SK-N-SH (cell line): ENCODE measurements around the gene CD59. TPM values are rescaled to one million over a fixed set of nuclear protein-coding genes. Genes with fewer than 3 reads are reported as not detected.
"Not testable (repeated sequence)": the region's sequence is repeated elsewhere in the genome, so short reads cannot be mapped to it uniquely, and the experiment has no call there.

Experiments used
- CTCF ChIA-PET: fragments of 300-600, 350-600 bp; formaldehyde crosslinking; extraction: SDS; loops from one replicate; lab custom pipeline; 2021; lab: Yijun Ruan, JAX
- POLR2A ChIA-PET: fragments of 350-600 bp; sonication (Branson Sonifier 250); formaldehyde crosslinking; extraction: SDS; loops from one replicate; lab custom pipeline; 2020; ENCODE audit warnings: antibody characterized with exemption, inconsistent platforms; lab: Yijun Ruan, JAX
- DNase-seq: peaks from one replicate; pipeline ENCODE4 v3.0.0; 2012
- H2AFZ ChIP-seq: fragments of 200-600 bp; sonication (generic); 2 replicates; pipeline ENCODE4 v1.8.1; 2016; ENCODE audit warnings: antibody characterized with exemption, mild to moderate bottlenecking, low read depth
- H3F3A ChIP-seq: fragments of 200-600 bp; sonication (generic); replicated peaks from 2 replicates; pipeline ENCODE3; 2016; ENCODE audit warnings: antibody characterized with exemption, mild to moderate bottlenecking; ENCODE audit not compliant: insufficient read depth
- H3K27ac ChIP-seq, 2 experiments: fragments of 200-500 bp in 1 of 2; fragments of 200-600 bp in 1 of 2; sonication (Bioruptor generic) in 1 of 2; sonication (generic), shearing (Covaris generic) in 1 of 2; 2 replicates each; pipeline versions ENCODE4 v1.5.1 to v1.6.1; 2014 to 2016; ENCODE audit warnings: low read depth in 2 of 2, inconsistent platforms in 1 of 2, low read length in 1 of 2, mild to moderate bottlenecking in 1 of 2, mixed read lengths in 1 of 2
- H3K27me3 ChIP-seq: fragments of 200-600 bp; sonication (generic), shearing (Covaris generic); 2 replicates; pipeline ENCODE4 v1.6.1; 2016; ENCODE audit warnings: mixed run types; ENCODE audit not compliant: insufficient read depth
- H3K36me3 ChIP-seq, 2 experiments: fragments of 200-500 bp in 1 of 2; fragments of 200-600 bp in 1 of 2; sonication (Bioruptor generic) in 1 of 2; sonication (generic) in 1 of 2; replicated peaks in 1 of 2; 2 replicates each; pipeline versions ENCODE3 to v1.5.1; 2014 to 2016; ENCODE audit warnings: low read length in 1 of 2, mild to moderate bottlenecking in 1 of 2; ENCODE audit not compliant: insufficient read depth in 2 of 2, control insufficient read depth in 1 of 2
- H3K4me1 ChIP-seq, 2 experiments: fragments of 200-500 bp in 1 of 2; fragments of 200-600 bp in 1 of 2; sonication (Bioruptor generic) in 1 of 2; sonication (generic), shearing (Covaris generic) in 1 of 2; 2 replicates each; pipeline versions ENCODE4 v1.5.1 to v1.6.1; 2014 to 2016; ENCODE audit warnings: low read depth in 1 of 2, low read length in 1 of 2, mixed run types in 1 of 2; ENCODE audit not compliant: insufficient read depth in 2 of 2, control insufficient read depth in 1 of 2
- H3K4me2 ChIP-seq: fragments of 200-600 bp; sonication (generic), shearing (Covaris generic); 2 replicates; pipeline ENCODE4 v1.6.1; 2017; ENCODE audit warnings: mixed run types
- H3K4me3 ChIP-seq, 2 experiments: fragments of 200-500 bp in 1 of 2; fragments of 200-600 bp in 1 of 2; sonication (Bioruptor generic) in 1 of 2; sonication (generic), shearing (Covaris generic) in 1 of 2; 2 replicates each; pipeline versions ENCODE4 v1.5.1 to v1.8.1; 2014 to 2016; ENCODE audit warnings: low read depth in 2 of 2, inconsistent platforms in 1 of 2, low read length in 1 of 2, mild to moderate bottlenecking in 1 of 2, mixed read lengths in 1 of 2, moderate library complexity in 1 of 2
- H3K79me2 ChIP-seq: fragments of 200-600 bp; sonication (generic); 2 replicates; pipeline ENCODE4 v1.8.1; 2017; ENCODE audit warnings: mild to moderate bottlenecking; ENCODE audit not compliant: insufficient read depth
- H3K9ac ChIP-seq: fragments of 200-600 bp; sonication (generic); 2 replicates; pipeline ENCODE4 v1.6.1; 2017; ENCODE audit warnings: mixed run types
- H3K9me2 ChIP-seq: fragments of 200-600 bp; sonication (generic); 2 replicates; pipeline ENCODE4 v1.6.1; 2017; ENCODE audit warnings: mixed run types
- H3K9me3 ChIP-seq: fragments of 200-600 bp; sonication (generic); 2 replicates; pipeline ENCODE4 v1.6.1; 2017; ENCODE audit warnings: mixed run types, mild to moderate bottlenecking, moderate library complexity
- H4K20me1 ChIP-seq: fragments of 200-600 bp; sonication (generic); 2 replicates; pipeline ENCODE4 v1.6.1; 2017; ENCODE audit warnings: mild to moderate bottlenecking, mixed run types; ENCODE audit not compliant: insufficient read depth
- CTCF ChIP-seq: fragments of 200-600 bp; sonication (generic); IDR thresholded peaks from 2 replicates; pipeline ENCODE4 v1.6.1; 2017; ENCODE audit warnings: antibody characterized with exemption, mild to moderate bottlenecking, moderate library complexity
- EP300 ChIP-seq, 2 experiments: IDR thresholded peaks; 2 replicates each; pipeline versions ENCODE4 v1.4.0 to v1.6.1; 2012; ENCODE audit warnings: borderline replicate concordance in 1 of 2, low read depth in 1 of 2, low read length in 1 of 2
- GABPA ChIP-seq: IDR thresholded peaks from 2 replicates; pipeline ENCODE4 v1.4.0; 2012; ENCODE audit warnings: low read depth, mild to moderate bottlenecking
- GATA2 ChIP-seq: sonication (generic); formaldehyde crosslinking; IDR thresholded peaks from 2 replicates; pipeline ENCODE4 v1.5.0; 2020; ENCODE audit warnings: mild to moderate bottlenecking, missing genetic modification reagents
- MAX ChIP-seq: IDR thresholded peaks from 2 replicates; pipeline ENCODE4 v1.4.0; 2012; ENCODE audit warnings: low read depth
- MEF2A ChIP-seq: IDR thresholded peaks from 2 replicates; pipeline ENCODE4 v1.4.0; 2012; ENCODE audit warnings: low read depth, borderline replicate concordance
- NRF1 ChIP-seq: IDR thresholded peaks from 2 replicates; pipeline ENCODE4 v1.6.1; 2012; ENCODE audit warnings: low read depth, mild to moderate bottlenecking, low read length
- PBX3 ChIP-seq: IDR thresholded peaks from 2 replicates; pipeline ENCODE4; 2012
- RXRA ChIP-seq: IDR thresholded peaks from 2 replicates; pipeline ENCODE4 v1.4.0; 2012; ENCODE audit warnings: low read depth, mild to moderate bottlenecking, borderline replicate concordance
- SMC3 ChIP-seq: IDR thresholded peaks from 2 replicates; pipeline ENCODE4 v1.6.1; 2012; ENCODE audit warnings: low read depth, low read length, improper control_type of control experiment
- TAF1 ChIP-seq: IDR thresholded peaks from 2 replicates; pipeline ENCODE4 v1.6.1; 2012; ENCODE audit warnings: low read depth, mild to moderate bottlenecking, low read length, moderate library complexity, borderline replicate concordance
- TCF12 ChIP-seq: IDR thresholded peaks from 2 replicates; pipeline ENCODE4 v1.4.0; 2012
- TEAD4 ChIP-seq: IDR thresholded peaks from 2 replicates; pipeline ENCODE4 v1.4.0; 2012; ENCODE audit warnings: mild to moderate bottlenecking, borderline replicate concordance; ENCODE audit not compliant: insufficient read depth
- USF2 ChIP-seq: fragments of 150-350 bp; IDR thresholded peaks from 2 replicates; pipeline ENCODE4 v1.6.1; 2017; ENCODE audit warnings: antibody characterized with exemption, low read length, low read depth, borderline replicate concordance
- WGBS: methylation state at CpG from one replicate; pipeline ENCODE4 v1.1.6; 2017; ENCODE audit warnings: low lambda C conversion rate; 5-methylcytosine and 5-hydroxymethylcytosine counted together
- polyA plus RNA-seq, 3 experiments: library from polyadenylated mRNA; depleted of rRNA; stranded (reverse); fragments of >200 nt; gene quantifications; 2 replicates each; pipeline ENCODE4 v1.2.3, GENCODE V29; 2012

The CD59 gene
- polyA plus RNA-seq, 1 of the 3 experiments (the other 2 are of a cell fraction) = 616 TPM

- H3K36me3 ChIP-seq = peaks cover 67 to 90% of the 10 kb centered on the region in 2 experiments
- no peaks in the 10 kb centered on the region for H3K9me2 ChIP-seq
- no peak overlapping the region for H2AFZ ChIP-seq
- no peak for TF ChIP-seq CTCF
- TF ChIP-seq USF2 = no peak
- no peak for TF ChIP-seq SMC3
- no peak for TF ChIP-seq GABPA
- no peak for TF ChIP-seq MAX
- no peak for TF ChIP-seq MEF2A
- TF ChIP-seq PBX3 = no peak
- TF ChIP-seq TCF12 = no peak
- TF ChIP-seq GATA2 (CRISPR knock-in tag) = no peak
- no peak for TF ChIP-seq TAF1
- TF ChIP-seq RXRA = no peak
- TF ChIP-seq NRF1 = no peak
- TF ChIP-seq TEAD4 = no peak
- TF ChIP-seq EP300 (IDR thresholded peaks at IDR 0.05; ENCODE audit: borderline replicate concordance in 1 of 2, low read depth in 1 of 2, low read length in 1 of 2) = no peak
- CTCF ChIA-PET = interaction anchor here (0.6 to 1.2 kb wide), 3 partner anchors 29 to 401 kb away, joined by 3 read pairs; no protein-coding TSS in a partner anchor
- POLR2A ChIA-PET = no interaction called here
- H3K27me3 ChIP-seq = no peaks in the 10 kb centered on the region
- H4K20me1 ChIP-seq = no peaks in the 10 kb centered on the region
- H3F3A ChIP-seq = peaks cover 28% of the 10 kb centered on the region
- H3K9me3 ChIP-seq = no peaks in the 10 kb centered on the region
- no peak overlapping the region for H3K4me3 ChIP-seq
- H3K4me1 ChIP-seq = peaks cover 2 to 36% of the 10 kb centered on the region in 2 experiments; a peak in 3 of 4 replicates
- 76% methylated on average over 1 of the region's 1 CpG for WGBS
- H3K27ac ChIP-seq = no peak overlapping the region; a peak in 1 of 4 replicates
- no peak overlapping the region for H3K9ac ChIP-seq
- H3K79me2 ChIP-seq = peaks cover 69% of the 10 kb centered on the region
- DNase-seq = no peak
- H3K4me2 ChIP-seq = no peak overlapping the region
These were observed 27.2 kb downstream of the CD59 start for GRCh38 chr11:33708985-33709384.

- H3K4me2 ChIP-seq, H3K27ac ChIP-seq, H2AFZ ChIP-seq, H3K4me3 ChIP-seq, H3K9me3 ChIP-seq, DNase-seq, H3K27me3 ChIP-seq, H3K9ac ChIP-seq, POLR2A ChIA-PET, H4K20me1 ChIP-seq, H3K9me2 ChIP-seq: not testable (repeated sequence)
- H3F3A ChIP-seq = peaks cover 40% of the 10 kb centered on the region
- CTCF ChIA-PET = interaction anchor here (1.6 kb wide), 1 partner anchor 9 kb away, joined by 6 read pairs; no protein-coding TSS in a partner anchor
- H3K4me1 ChIP-seq = peaks cover 2 to 31% of the 10 kb centered on the region in 2 experiments; a peak in 3 of 4 replicates
- H3K36me3 ChIP-seq = peaks cover 57 to 79% of the 10 kb centered on the region in 2 experiments
- no CpG with 5 or more reads among the region's 2 CpGs for WGBS
- H3K79me2 ChIP-seq = peaks cover 58% of the 10 kb centered on the region
These were observed 28.4 kb downstream of the CD59 start for GRCh38 chr11:33707831-33708230.
